ENCODE results near the gene MEP1A.

GRCh38 chr6:46756469-46757213, 36.5 kb upstream of the MEP1A start:
- TF ChIP-seq ESRRA (IDR thresholded peaks at IDR 0.05; ENCODE audit: borderline replicate concordance, low read depth) (no peak), SIRT6 (IDR thresholded peaks at IDR 0.05; ENCODE audit: low read depth, low read length) (no peak), ZNF274 (IDR thresholded peaks at IDR 0.05; ENCODE audit: borderline replicate concordance, low read depth, low read length) (no peak), CBX8 (IDR thresholded peaks at IDR 0.05; ENCODE audit: borderline replicate concordance, extremely low read depth, low read depth, low read length, poor library complexity, severe bottlenecking) (no peak), PHB (CRISPR knock-in tag; IDR thresholded peaks at IDR 0.05) (no peak), JUND (IDR thresholded peaks at IDR 0.05; ENCODE audit: borderline replicate concordance, low read depth, low read length) (no peak), JUND (tag; IDR thresholded peaks at IDR 0.05; ENCODE audit: borderline replicate concordance, low read depth, low read length) (no peak), MAFK (IDR thresholded peaks at IDR 0.05; ENCODE audit: low read length) (no peak)

Data from K562 (cell line).